GM19099 (cell line): ENCODE results near the gene PSMF1.

Experiments
- POLR2A ChIP-seq: IDR thresholded peaks from 3 replicates; pipeline ENCODE4 v1.6.1; 2011; ENCODE audit warnings: low read depth; ENCODE audit not compliant: insufficient read length; ENCODE audit errors: extremely low read depth

The PSMF1 gene

GRCh38 chr20:1108437-1108920 is 9.9 kb upstream of the PSMF1 start:
- no peak for TF ChIP-seq POLR2A

- TF ChIP-seq POLR2A, result no peak
These were observed 5.5 kb upstream of the PSMF1 start for GRCh38 chr20:1112908-1113307.

- TF ChIP-seq POLR2A, result no peak
These were observed 432 bp upstream of the PSMF1 start for GRCh38 chr20:1118004-1118335.

GRCh38 chr20:1119128-1119505 is 715 bp downstream of the PSMF1 start:
- no peak for TF ChIP-seq POLR2A

- TF ChIP-seq POLR2A, result no peak
These were observed 1.1 kb downstream of the PSMF1 start for GRCh38 chr20:1119524-1119923.

GRCh38 chr20:1121429-1121828 is 3.0 kb downstream of the PSMF1 start:
- no peak for TF ChIP-seq POLR2A

GRCh38 chr20:1122388-1123315 is 4.2 kb downstream of the PSMF1 start:
- TF ChIP-seq POLR2A, result no peak

- TF ChIP-seq POLR2A, result no peak
These were observed 5.3 kb downstream of the PSMF1 start for GRCh38 chr20:1123666-1124065.

- TF ChIP-seq POLR2A, result no peak
These were observed 6.0 kb downstream of the PSMF1 start for GRCh38 chr20:1124421-1124820.

GRCh38 chr20:1125277-1125676 is 6.9 kb downstream of the PSMF1 start:
- TF ChIP-seq POLR2A, result no peak

GRCh38 chr20:1127840-1128239 is 9.4 kb downstream of the PSMF1 start:
- no peak for TF ChIP-seq POLR2A

- TF ChIP-seq POLR2A, result no peak
These were observed 11.8 kb downstream of the PSMF1 start for GRCh38 chr20:1130058-1130694.

- no peak for TF ChIP-seq POLR2A
These were observed 12.4 kb downstream of the PSMF1 start for GRCh38 chr20:1130847-1131246.

- no peak for TF ChIP-seq POLR2A
These were observed 13.0 kb downstream of the PSMF1 start for GRCh38 chr20:1131354-1131753.

- TF ChIP-seq POLR2A, result no peak
These were observed 16.0 kb downstream of the PSMF1 start for GRCh38 chr20:1134355-1134754.

GRCh38 chr20:1134836-1135235 is 16.4 kb downstream of the PSMF1 start:
- TF ChIP-seq POLR2A, result no peak
